Medulla oblongata (tissue), 1 donor: ENCODE data around the gene LY6G6F.

Source experiments
- DNase-seq: peaks from one replicate; pipeline ENCODE4 v3.0.0-alpha.2; 2015; ENCODE audit errors: extremely low spot score

Gene LY6G6F, protein sequence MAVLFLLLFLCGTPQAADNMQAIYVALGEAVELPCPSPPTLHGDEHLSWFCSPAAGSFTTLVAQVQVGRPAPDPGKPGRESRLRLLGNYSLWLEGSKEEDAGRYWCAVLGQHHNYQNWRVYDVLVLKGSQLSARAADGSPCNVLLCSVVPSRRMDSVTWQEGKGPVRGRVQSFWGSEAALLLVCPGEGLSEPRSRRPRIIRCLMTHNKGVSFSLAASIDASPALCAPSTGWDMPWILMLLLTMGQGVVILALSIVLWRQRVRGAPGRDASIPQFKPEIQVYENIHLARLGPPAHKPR

GRCh38 chr6:31706599-31706998 lies at the start of gene LY6G6F:
Gene LY6G6F (plus strand): TSS chr6:31706866. CDS start chr6:31706907, 41 bp downstream.
- DNase-seq: no peak

DNA sequence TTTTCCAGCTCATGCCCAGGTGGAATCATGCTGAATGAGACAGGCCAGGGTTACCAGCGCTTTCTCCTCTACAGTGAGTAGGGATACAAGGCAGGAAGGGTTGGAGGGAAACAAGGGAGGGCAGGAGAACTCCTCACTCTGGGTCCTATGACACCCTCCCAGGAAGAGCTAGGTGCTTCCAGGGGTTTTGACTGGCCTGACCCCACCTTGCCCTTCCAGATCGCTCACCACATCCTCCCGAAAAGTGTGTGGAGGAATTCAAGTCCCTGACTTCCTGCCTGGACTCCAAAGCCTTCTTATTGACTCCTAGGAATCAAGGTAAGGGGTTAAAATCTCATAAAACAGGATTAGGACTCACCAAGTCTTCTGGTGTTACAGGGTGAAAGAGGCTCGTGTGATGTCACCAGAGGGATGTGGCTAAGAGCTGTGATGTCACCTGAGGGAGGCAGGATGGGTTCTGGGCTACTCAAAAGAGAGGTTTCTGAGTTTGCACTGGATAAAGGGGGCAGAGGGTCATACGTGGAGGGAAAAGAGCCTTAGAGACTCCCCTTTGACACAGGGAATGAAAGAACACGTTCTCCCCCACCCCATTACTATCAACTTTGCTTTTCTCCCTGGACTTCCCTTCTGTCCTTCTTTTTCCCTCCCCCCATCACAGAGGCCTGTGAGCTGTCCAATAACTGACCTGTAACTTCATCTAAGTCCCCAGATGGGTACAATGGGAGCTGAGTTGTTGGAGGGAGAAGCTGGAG lies 49.1 kb upstream of the LY6G6F start:
- no peak for DNase-seq

GRCh38 chr6:31658158-31658688 lies 48.4 kb upstream of the LY6G6F start:
- DNase-seq: no peak

GRCh38 chr6:31658983-31659648 lies 47.5 kb upstream of the LY6G6F start:
- no peak for DNase-seq

- DNase-seq: peak; percentile 26
Observed at GRCh38 chr6:31659649-31660380, 46.9 kb upstream of the LY6G6F start.

GRCh38 chr6:31660381-31661261 lies 46.0 kb upstream of the LY6G6F start, which contains the start of gene C6orf47:
Gene C6orf47 (minus strand): TSS chr6:31660778. CDS start chr6:31659947, 831 bp downstream.
- DNase-seq: peak; percentile 87

DNA sequence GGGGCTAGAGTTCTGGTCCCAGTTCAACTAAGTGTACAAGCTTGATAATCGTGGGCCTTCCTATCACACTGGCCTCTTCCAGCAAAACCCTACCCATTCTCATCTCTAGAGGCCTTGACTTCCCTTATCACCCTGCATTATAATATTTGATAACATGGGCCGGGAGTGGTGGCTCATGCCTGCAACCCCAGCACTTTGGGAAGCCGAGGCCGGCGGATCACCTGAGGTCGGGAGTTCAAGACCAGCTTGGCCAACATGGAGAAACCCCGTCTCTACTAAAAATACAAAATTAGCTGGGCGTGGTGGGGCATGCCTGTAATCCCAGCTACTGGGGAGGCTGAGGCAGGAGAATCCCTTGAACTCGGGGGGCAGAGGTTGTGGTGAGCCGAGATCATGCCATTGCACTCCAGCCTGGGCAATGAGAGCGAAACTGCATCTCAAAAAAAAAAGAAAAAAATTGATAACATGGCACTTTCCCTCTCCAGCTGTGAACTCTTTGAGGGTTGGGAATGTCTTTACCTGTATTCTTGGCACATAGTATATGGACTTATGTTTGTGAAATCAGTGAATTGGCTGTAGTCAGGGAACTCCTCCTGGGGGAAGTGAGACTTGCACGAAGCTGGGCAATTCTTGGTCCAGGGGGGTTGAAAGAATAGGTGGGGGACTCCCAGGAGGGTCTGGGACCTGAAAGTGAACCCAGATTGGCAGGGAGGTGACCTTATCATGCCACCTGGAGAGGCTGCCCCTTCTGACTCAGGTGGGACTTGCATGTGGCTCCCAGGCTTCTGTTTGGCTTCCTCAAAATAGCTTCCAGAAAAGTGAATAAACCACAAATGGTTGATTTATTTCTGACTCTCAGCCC lies 45.2 kb upstream of the LY6G6F start:
- no peak for DNase-seq

- DNase-seq: no peak
Observed at GRCh38 chr6:31662124-31662723, 44.4 kb upstream of the LY6G6F start.

GRCh38 chr6:31663126-31663960 lies 43.3 kb upstream of the LY6G6F start:
- DNase-seq: no peak

GRCh38 chr6:31663961-31664789 lies 42.5 kb upstream of the LY6G6F start:
- DNase-seq: no peak

GRCh38 chr6:31664790-31665500 lies 41.7 kb upstream of the LY6G6F start, which contains the start of gene GPANK1:
Gene GPANK1 (minus strand): TSS chr6:31664997. CDS start chr6:31664478, 519 bp downstream.
- peak; percentile 98 for DNase-seq

DNA sequence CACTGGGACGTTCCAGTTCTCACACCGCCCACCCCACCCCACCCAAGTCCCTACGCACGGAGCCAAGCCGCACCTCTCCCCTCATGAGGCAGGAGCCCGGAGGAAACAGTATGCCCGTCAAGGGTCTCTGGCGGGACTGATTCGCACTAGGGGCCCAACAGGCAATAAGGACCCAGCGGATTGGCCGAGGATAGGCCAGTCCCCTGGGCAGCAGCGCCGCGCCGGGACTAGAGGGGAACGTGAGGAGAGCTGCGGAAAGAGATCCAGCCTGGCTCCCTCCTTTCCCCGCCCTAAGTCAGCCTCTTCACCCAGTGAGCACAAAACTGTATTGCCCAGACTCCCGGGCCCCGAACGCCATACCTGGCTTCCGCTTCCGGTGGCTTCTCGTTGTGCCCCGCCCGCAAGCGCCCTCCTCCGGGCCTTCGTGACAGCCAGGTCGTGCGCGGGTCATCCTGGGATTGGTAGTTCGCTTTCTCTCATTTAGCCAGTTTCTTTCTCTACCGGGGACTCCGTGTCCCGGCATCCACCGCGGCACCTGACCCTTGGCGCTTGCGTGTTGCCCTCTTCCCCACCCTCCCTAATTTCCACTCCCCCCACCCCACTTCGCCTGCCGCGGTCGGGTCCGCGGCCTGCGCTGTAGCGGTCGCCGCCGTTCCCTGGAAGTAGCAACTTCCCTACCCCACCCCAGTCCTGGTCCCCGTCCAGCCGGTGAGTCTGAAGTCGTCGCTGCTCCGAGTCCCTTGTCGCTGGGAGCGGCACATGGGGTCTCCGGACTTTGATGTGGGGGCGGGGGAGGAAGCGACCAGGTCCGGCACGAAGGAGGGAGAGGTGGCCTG lies 40.9 kb upstream of the LY6G6F start, which contains the start of gene CSNK2B:
Gene CSNK2B, plus strand, starts transcription at position 580 of the 836 bp plus-strand sequence. CDS start 752 bp downstream, outside the sequence.
- DNase-seq: peak; percentile 99

DNA sequence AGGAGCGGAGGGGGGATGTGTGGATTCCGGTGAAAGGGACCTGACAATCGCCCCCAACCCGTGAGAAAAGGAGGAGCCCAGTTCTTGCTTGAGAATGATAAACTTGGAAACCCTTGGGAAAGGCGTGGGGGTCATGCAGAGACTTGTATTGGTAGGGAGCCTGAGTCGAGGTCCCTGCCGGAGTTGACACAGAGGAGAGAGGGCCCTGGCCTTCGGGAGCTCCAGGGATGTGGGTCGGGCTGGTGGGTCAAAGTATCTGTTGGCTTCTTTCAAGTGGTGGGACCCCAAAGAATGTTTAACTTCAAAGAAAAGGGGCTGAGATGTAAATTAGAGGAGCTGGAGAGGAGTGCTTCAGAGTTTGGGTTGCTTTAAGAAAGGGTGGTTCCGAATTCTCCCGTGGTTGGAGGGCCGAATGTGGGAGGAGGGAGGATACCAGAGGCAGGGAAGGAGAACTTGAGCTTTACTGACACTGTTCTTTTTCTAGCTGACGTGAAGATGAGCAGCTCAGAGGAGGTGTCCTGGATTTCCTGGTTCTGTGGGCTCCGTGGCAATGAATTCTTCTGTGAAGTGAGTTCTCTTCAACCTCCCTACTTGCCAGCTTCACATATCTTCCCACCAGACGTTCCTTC lies 40.2 kb upstream of the LY6G6F start:
- no peak for DNase-seq

DNA sequence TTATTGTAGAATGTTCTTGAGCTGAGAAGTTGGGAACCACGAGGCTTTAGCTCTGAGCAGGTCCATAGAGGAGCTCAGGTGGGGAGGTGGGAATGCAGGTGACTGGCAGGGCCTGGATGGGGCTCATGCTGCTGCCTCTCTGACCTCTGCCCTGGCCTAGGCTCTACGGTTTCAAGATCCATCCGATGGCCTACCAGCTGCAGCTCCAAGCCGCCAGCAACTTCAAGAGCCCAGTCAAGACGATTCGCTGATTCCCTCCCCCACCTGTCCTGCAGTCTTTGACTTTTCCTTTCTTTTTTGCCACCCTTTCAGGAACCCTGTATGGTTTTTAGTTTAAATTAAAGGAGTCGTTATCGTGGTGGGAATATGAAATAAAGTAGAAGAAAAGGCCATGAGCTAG lies 37.0 kb upstream of the LY6G6F start, which contains the start of gene LY6G5B:
Gene LY6G5B, plus strand, starts transcription at position 301 of the 400 bp plus-strand sequence. CDS start 975 bp downstream, outside the sequence.
- DNase-seq: no peak
